Chondrocyte (in vitro differentiated cells): ENCODE data around the gene CILP. TPM values are rescaled to one million over a fixed set of nuclear protein-coding genes. Genes with fewer than 3 reads are reported as not detected.

ENCODE experiments used
- DNase-seq: peaks from one replicate; pipeline ENCODE4 v3.0.0; 2021; ENCODE audit warnings: mixed read lengths, low spot score
- H3K27ac Mint-ChIP-seq: one replicate; pipeline ENCODE4 v1.8.0; 2021; ENCODE audit warnings: mild to moderate bottlenecking, moderate library complexity, mixed read lengths; ENCODE audit not compliant: unreplicated experiment
- H3K27me3 Mint-ChIP-seq: 2 replicates; pipeline ENCODE4 v1.8.0; 2021; ENCODE audit warnings: low read depth, mixed read lengths
- H3K36me3 Mint-ChIP-seq: 2 replicates; pipeline ENCODE4 v1.8.0; 2021; ENCODE audit warnings: low read depth, mixed read lengths
- H3K4me1 Mint-ChIP-seq: 2 replicates; pipeline ENCODE4 v1.8.0; 2021; ENCODE audit warnings: low read depth, mild to moderate bottlenecking, mixed read lengths
- H3K4me3 Mint-ChIP-seq: one replicate; pipeline ENCODE4 v1.8.0; 2021; ENCODE audit warnings: mild to moderate bottlenecking, moderate library complexity, mixed read lengths; ENCODE audit not compliant: unreplicated experiment
- H3K9me3 Mint-ChIP-seq: 2 replicates; pipeline ENCODE4 v1.8.0; 2021; ENCODE audit warnings: low read depth, mixed read lengths
- CTCF ChIP-seq: fragments of 200-600 bp; sonication (generic); IDR thresholded peaks from 2 replicates; pipeline ENCODE4 v1.5.0; 2021; ENCODE audit warnings: antibody characterized with exemption, mild to moderate bottlenecking, moderate library complexity
- total RNA-seq: library from RNA; stranded (reverse); gene quantifications from 3 replicates; pipeline ENCODE4 v1.2.1, GENCODE V29; 2021

The CILP gene
- total RNA-seq, 1 donor from 2014 or later, result 0.22 TPM

GRCh38 chr15:65175511-65175910 lies 35.8 kb downstream of the CILP start:
- DNase-seq, result no peak
- H3K27ac Mint-ChIP-seq, result no peak overlapping the region
- no peaks in the 10 kb centered on the region for H3K27me3 Mint-ChIP-seq
- H3K4me1 Mint-ChIP-seq, result peaks cover 13% of the 10 kb centered on the region
- no peak for TF ChIP-seq CTCF
- H3K36me3 Mint-ChIP-seq, result peaks cover 9% of the 10 kb centered on the region
- H3K4me3 Mint-ChIP-seq, result no peak overlapping the region
- H3K9me3 Mint-ChIP-seq, result no peaks in the 10 kb centered on the region

GRCh38 chr15:65174509-65174908 lies 36.8 kb downstream of the CILP start:
- no peak for TF ChIP-seq CTCF
- Mint-ChIP-seq H3K27me3 (no peaks in the 10 kb centered on the region), H3K36me3 (peaks cover 9% of the 10 kb centered on the region), H3K4me3 (no peak overlapping the region), H3K9me3 (no peaks in the 10 kb centered on the region), H3K4me1 (peaks cover 10% of the 10 kb centered on the region), H3K27ac (no peak overlapping the region)
- no peak for DNase-seq

GRCh38 chr15:65172531-65172930 lies 38.7 kb downstream of the CILP start:
- TF ChIP-seq CTCF, result no peak
- peaks cover 5% of the 10 kb centered on the region for H3K36me3 Mint-ChIP-seq
- no peaks in the 10 kb centered on the region for H3K9me3 Mint-ChIP-seq
- H3K4me1 Mint-ChIP-seq, result peaks cover 10% of the 10 kb centered on the region
- no peak overlapping the region for H3K27ac Mint-ChIP-seq
- H3K27me3 Mint-ChIP-seq, result no peaks in the 10 kb centered on the region
- no peak for DNase-seq
- H3K4me3 Mint-ChIP-seq, result no peak overlapping the region

GRCh38 chr15:65171428-65171827 lies 39.8 kb downstream of the CILP start:
- H3K9me3 Mint-ChIP-seq, result no peaks in the 10 kb centered on the region
- DNase-seq, result no peak
- no peak for TF ChIP-seq CTCF
- no peak overlapping the region for H3K4me3 Mint-ChIP-seq
- no peaks in the 10 kb centered on the region for H3K27me3 Mint-ChIP-seq
- peak overlapping the region; percentile 45 for H3K27ac Mint-ChIP-seq
- peaks cover 5% of the 10 kb centered on the region for H3K36me3 Mint-ChIP-seq
- H3K4me1 Mint-ChIP-seq, result peaks cover 10% of the 10 kb centered on the region

GRCh38 chr15:65165875-65166274 lies 45.4 kb downstream of the CILP start:
- TF ChIP-seq CTCF, result no peak
- Mint-ChIP-seq H3K27ac (no peak overlapping the region), H3K9me3 (no peaks in the 10 kb centered on the region), H3K36me3 (peaks cover 3% of the 10 kb centered on the region), H3K4me3 (no peak overlapping the region), H3K27me3 (no peaks in the 10 kb centered on the region), H3K4me1 (no peaks in the 10 kb centered on the region)
- no peak for DNase-seq
